Uterus (tissue), 4 donors: ENCODE measurements around the gene CPN1. TPM values are rescaled to one million over a fixed set of nuclear protein-coding genes. Genes with fewer than 3 reads are reported as not detected.

Source experiments
- DNase-seq, 2 donors: peaks; one replicate each; pipeline ENCODE4 v3.0.0-alpha.2; 2019 to 2020
- H3K27ac ChIP-seq, 2 donors: fragments of 200-600 bp; sonication (generic); 1 replicate in 1 of 2; 2 replicates in 1 of 2; pipeline ENCODE4 v1.5.1; 2016 to 2018
- H3K27me3 ChIP-seq, 2 donors: fragments of 200-600 bp; sonication (generic); one replicate each; pipeline ENCODE4 v1.5.1; 2018 to 2019; ENCODE audit warnings: control low read depth in 1 of 2
- H3K36me3 ChIP-seq, 2 donors: fragments of 200-600 bp; sonication (generic); one replicate each; pipeline ENCODE4 v1.5.1; 2019; ENCODE audit warnings: control low read depth in 1 of 2
- H3K4me1 ChIP-seq, 2 donors: fragments of 200-600 bp; sonication (generic); one replicate each; pipeline ENCODE4 v1.5.1; 2018 to 2019; ENCODE audit warnings: control low read depth in 1 of 2
- H3K4me3 ChIP-seq, 2 donors: fragments of 200-600 bp; sonication (generic); 1 replicate in 1 of 2; 2 replicates in 1 of 2; pipeline ENCODE4 v1.5.1; 2018 to 2019; ENCODE audit warnings: mild to moderate bottlenecking in 1 of 2
- H3K9me3 ChIP-seq, 2 donors: fragments of 200-600 bp; sonication (generic); one replicate each; pipeline ENCODE4 v1.5.1; 2019; ENCODE audit warnings: control low read depth in 1 of 2
- POLR2A ChIP-seq, 2 donors: fragments of 450-650 bp; IDR thresholded peaks; one replicate each; pipeline ENCODE4 v1.6.1; 2016; ENCODE audit warnings: antibody characterized with exemption in 2 of 2, mild to moderate bottlenecking in 1 of 2, moderate library complexity in 1 of 2
- intact Hi-C: fragments of 100-400 bp; cut with DNase I; formaldehyde crosslinking; loops from one replicate; pipeline ENCODE4 v1.15.1; 2023; ENCODE audit warnings: low total_unique reads
- total RNA-seq, 4 donors: library from RNA; depleted of rRNA in 3 of 4; stranded (reverse); fragments of >200 nt in 3 of 4; gene quantifications; one replicate each; pipeline versions ENCODE4 v1.1.0 to v1.2.4, GENCODE V29; 2014 to 2023
- TF ChIP-seq, protein P1 (sequence below), 4 experiments: fragments of 200-600 bp in 2 of 4; fragments of 450-650 bp in 2 of 4; sonication (generic) in 2 of 4; IDR thresholded peaks; one replicate each; pipeline ENCODE4 v1.5.1; 2016 to 2019; ENCODE audit warnings: antibody characterized with exemption in 4 of 4, mild to moderate bottlenecking in 2 of 4, moderate library complexity in 1 of 4
- donor health status: DM: yes; HTN: yes; CAD: no.

The CPN1 gene
- total RNA-seq, 4 donors from 2014 or later: not detected

- no peaks in the 10 kb centered on the region for H3K4me1 ChIP-seq
- TF ChIP-seq POLR2A (IDR thresholded peaks at IDR 0.05): no peak
- TF ChIP-seq, protein P1, sequence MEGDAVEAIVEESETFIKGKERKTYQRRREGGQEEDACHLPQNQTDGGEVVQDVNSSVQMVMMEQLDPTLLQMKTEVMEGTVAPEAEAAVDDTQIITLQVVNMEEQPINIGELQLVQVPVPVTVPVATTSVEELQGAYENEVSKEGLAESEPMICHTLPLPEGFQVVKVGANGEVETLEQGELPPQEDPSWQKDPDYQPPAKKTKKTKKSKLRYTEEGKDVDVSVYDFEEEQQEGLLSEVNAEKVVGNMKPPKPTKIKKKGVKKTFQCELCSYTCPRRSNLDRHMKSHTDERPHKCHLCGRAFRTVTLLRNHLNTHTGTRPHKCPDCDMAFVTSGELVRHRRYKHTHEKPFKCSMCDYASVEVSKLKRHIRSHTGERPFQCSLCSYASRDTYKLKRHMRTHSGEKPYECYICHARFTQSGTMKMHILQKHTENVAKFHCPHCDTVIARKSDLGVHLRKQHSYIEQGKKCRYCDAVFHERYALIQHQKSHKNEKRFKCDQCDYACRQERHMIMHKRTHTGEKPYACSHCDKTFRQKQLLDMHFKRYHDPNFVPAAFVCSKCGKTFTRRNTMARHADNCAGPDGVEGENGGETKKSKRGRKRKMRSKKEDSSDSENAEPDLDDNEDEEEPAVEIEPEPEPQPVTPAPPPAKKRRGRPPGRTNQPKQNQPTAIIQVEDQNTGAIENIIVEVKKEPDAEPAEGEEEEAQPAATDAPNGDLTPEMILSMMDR (IDR thresholded peaks at IDR 0.05): no peak
- no peak overlapping the region for H3K27ac ChIP-seq
- H3K4me3 ChIP-seq: no peak overlapping the region
- DNase-seq: no peak
- H3K9me3 ChIP-seq: no peaks in the 10 kb centered on the region
- H3K27me3 ChIP-seq: no peaks in the 10 kb centered on the region
- H3K36me3 ChIP-seq: no peaks in the 10 kb centered on the region
- intact Hi-C loops: no loop called here
Measured at GRCh38 chr10:100041306-100042002, 40.2 kb downstream of the CPN1 start.

GRCh38 chr10:100038561-100039071 is 43.1 kb downstream of the CPN1 start:
- Histone ChIP-seq H3K36me3 (no peaks in the 10 kb centered on the region), H3K4me3 (no peak overlapping the region), H3K27ac (no peak overlapping the region), H3K27me3 (no peaks in the 10 kb centered on the region), H3K9me3 (no peaks in the 10 kb centered on the region), H3K4me1 (no peaks in the 10 kb centered on the region)
- intact Hi-C loops: no loop called here
- DNase-seq: no peak
- TF ChIP-seq POLR2A (IDR thresholded peaks at IDR 0.05): no peak
- TF ChIP-seq, protein P1 (IDR thresholded peaks at IDR 0.05): no peak

DNA sequence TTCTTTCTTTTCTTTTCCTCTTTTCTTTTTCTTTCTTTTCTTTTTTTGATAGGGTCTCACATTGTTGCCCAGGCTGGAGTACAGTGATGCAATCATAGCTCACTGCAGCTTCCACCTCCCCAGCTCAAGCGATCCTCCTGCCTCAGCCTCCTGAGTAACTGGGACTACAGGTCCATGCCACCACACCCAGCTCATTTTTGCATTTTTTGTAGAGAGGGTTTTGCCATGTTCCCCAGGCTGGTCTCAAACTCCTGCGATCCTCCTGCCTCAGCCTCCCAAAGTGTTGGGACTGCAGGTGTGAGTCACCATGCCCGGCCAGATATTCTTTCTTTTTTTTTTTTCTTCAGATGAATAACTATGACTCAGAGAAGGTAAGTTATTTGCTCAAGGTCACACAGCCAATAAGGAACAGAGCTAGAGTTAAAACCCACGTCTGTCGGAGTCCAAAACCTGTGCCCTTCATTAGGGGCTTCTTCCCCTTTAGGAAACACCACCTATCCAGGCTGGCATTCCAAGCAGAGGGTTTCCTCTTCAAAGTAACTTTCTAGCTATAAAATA is 43.8 kb downstream of the CPN1 start:
- Histone ChIP-seq H3K36me3 (no peaks in the 10 kb centered on the region), H3K27ac (peak overlapping the region; percentile 9 to 21), H3K4me1 (no peaks in the 10 kb centered on the region), H3K27me3 (no peaks in the 10 kb centered on the region), H3K9me3 (no peaks in the 10 kb centered on the region), H3K4me3 (no peak overlapping the region)
- no peak for DNase-seq
- TF ChIP-seq POLR2A (IDR thresholded peaks at IDR 0.05): no peak
- TF ChIP-seq, protein P1 (IDR thresholded peaks at IDR 0.05): no peak
- intact Hi-C loops: no loop called here

DNA sequence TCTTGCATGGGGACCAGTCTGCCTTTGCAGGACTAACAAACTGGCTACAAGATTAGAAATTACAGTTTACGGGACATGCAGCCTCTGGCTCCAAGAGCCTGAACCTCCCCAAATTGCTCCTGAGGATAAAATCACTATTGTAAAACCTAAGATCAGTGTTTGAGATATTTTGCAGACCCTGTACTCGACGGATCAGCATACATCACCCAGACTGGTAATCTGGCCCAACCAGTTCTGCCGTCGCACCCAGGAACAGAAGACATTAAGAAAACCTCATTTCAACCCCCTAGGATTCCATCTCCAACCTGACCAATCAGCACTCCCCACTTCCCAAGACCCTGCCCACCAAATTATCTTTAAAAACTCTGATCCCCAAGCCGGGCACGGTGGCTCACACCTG is 44.8 kb downstream of the CPN1 start:
- TF ChIP-seq, protein P1 (IDR thresholded peaks at IDR 0.05): no peak
- no peak for TF ChIP-seq POLR2A (IDR thresholded peaks at IDR 0.05)
- no peaks in the 10 kb centered on the region for H3K9me3 ChIP-seq
- H3K27ac ChIP-seq: no peak overlapping the region
- no peaks in the 10 kb centered on the region for H3K36me3 ChIP-seq
- H3K4me3 ChIP-seq: no peak overlapping the region
- H3K4me1 ChIP-seq: no peaks in the 10 kb centered on the region
- DNase-seq: no peak
- intact Hi-C loops: no loop called here
- H3K27me3 ChIP-seq: no peaks in the 10 kb centered on the region

GRCh38 chr10:100033766-100034418 is 47.8 kb downstream of the CPN1 start:
- Histone ChIP-seq H3K27ac (no peak overlapping the region), H3K4me1 (no peaks in the 10 kb centered on the region), H3K9me3 (no peaks in the 10 kb centered on the region), H3K4me3 (no peak overlapping the region), H3K36me3 (no peaks in the 10 kb centered on the region), H3K27me3 (no peaks in the 10 kb centered on the region)
- intact Hi-C loops: no loop called here
- TF ChIP-seq, protein P1 (IDR thresholded peaks at IDR 0.05): no peak
- no peak for TF ChIP-seq POLR2A (IDR thresholded peaks at IDR 0.05)
- no peak for DNase-seq
